Stimulated activated CD4-positive, alpha-beta T cell treated with anti-CD3 and anti-CD28 coated beads, Interleukin-15, amount 100 ng/mL, for 24 hours (primary cell): ENCODE data around the gene CNPY1.
A peak's percentile ranks its signal among the peaks of the same experiment; 100 is the strongest.

Source experiments
- DNase-seq: peaks from one replicate; pipeline ENCODE4 v3.0.0-alpha.2; 2020

The CNPY1 gene

DNA sequence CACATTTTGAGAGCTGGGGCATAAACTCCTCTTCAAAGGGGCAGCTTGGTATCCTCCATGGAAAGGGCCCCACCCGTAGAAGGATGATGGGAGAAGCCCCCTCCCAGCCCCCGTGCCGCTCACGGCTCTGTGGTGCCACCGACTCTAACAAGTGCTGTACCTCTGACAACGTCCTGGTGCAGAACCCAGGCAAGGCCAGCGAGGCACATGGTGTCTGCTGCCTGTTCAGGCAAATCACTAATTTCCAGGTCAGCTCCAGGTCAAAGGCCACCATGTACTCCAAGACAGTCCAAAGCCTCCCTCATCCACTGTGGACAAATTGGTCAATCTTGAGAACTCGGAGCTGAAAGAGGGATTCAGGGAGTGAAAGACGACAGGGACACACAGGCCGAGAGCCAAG is 11.4 kb upstream of the CNPY1 start:
- DNase-seq, result no peak

DNA sequence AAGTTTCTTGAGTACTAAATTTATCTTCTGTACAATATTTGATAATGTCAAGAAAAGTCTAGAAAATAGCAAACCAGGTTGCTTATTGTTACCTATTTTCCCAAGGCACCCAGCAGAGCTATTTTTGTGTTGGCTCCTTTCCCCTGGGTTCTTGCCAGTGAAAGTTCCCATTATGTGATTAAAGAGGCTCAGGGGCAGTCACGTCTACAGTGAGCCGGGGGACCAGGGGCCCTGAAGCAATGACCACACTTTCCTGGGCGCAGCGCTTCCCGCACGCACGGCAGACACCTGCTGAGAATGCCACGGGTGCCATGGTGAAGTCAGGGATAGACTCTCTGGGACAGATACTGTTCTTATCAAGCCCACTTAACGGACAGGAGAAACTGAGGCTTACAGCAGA is 10.4 kb upstream of the CNPY1 start:
- no peak for DNase-seq

DNA sequence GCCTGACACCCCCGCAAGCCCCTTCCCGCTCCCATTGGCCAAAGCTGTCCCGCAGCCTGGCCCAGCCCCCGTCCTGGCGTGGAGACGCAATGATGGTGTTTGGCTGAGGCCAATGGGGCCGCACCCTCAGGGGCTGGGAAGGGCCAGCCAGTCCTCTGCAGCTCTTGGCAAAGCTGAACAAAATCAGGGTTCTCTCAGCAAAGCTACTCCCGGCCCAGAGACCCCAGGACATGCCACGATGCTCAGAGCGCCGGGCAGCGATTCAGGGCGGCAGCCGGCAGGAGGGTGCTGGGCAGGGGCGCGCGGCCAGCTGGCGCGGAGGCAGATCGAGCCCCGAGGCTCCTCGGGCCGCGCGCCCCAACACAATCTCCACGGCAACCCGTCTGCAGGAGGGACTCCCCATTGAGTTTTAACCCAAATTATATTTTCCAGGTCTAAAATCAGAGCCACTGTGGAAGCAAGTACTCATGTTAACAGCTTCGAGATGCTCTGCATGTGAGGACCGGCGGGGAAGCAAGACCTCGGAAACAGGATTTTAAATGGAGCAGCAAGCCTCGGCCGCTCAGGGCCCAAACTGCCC is 8.8 kb upstream of the CNPY1 start:
- DNase-seq, result no peak

DNA sequence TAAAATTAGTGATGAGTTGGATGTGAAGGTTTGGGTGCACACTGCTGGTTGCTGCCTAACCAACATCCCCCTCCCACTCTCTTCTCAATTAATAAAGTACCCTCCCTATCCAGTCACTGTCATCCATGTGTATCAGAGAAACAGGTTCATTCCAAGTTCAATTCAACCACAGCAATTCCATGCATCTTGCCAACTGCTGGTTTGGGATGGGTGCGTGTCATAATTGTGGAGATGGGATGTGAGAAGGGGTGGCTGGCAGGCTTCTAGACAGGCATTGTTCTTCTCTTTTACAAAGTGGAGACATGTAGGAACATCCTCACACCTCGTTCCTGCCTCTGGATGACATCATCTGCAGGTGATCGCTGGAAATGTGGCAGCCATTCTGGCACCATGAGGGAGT is 7.5 kb upstream of the CNPY1 start:
- no peak for DNase-seq

DNA sequence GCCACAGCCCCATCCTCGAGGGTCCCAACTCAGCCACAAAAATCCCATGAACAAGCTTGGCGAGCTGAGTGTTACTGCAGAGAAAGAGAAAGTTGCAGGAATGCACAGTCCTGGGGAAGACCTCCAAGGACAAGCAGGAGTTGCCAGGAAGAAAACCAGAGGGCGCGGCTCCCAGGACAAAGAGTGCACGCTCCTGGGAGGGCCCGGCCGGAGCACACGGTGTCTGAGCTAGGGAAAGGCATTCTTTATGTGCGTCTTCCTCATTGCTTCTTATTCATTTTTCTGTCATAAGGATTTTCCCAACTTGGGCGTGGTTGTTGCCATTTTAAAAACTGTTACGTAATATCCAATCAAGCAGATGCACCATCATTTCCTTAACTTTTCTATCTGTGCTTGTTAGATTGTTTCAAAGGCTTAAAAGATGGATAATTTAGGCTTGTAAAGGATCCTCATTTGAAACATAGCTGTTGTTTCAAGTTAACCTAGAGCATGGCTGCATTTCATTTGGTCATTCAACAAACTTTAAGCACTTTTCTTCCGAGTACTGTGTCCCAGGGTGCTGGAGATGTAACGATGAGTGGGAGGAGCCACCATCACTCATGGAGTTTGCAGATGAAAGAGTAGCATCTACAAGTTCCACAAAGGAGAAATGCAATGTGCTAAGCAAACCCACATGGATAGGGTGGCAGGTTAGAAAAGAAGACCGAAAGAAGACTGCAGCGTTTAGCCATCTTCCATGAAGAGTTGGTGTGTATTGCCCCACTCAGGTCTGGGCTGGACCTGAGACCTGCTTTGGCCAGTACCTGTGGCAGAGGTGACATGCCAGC is 5.6 kb upstream of the CNPY1 start:
- no peak for DNase-seq

DNA sequence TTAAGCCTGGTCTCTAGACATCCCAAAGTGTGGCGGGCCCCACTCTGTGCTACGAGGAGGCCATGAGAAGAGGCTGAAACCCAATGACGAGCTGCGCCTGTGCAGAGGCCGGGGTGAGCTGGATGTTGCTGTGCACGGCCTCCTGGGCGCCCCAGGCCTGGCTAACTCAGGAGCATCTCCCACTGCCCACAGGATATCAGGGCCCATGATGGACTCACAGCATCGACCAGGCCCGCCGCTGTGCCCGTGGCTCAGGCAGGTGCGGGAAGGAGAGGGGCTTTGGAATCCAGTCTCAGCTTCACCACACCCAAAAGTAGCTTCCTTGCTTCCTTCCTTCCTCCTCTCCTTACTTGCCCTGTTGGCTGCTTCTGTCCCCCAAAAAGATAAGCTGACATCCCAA is 4.6 kb upstream of the CNPY1 start:
- no peak for DNase-seq

DNA sequence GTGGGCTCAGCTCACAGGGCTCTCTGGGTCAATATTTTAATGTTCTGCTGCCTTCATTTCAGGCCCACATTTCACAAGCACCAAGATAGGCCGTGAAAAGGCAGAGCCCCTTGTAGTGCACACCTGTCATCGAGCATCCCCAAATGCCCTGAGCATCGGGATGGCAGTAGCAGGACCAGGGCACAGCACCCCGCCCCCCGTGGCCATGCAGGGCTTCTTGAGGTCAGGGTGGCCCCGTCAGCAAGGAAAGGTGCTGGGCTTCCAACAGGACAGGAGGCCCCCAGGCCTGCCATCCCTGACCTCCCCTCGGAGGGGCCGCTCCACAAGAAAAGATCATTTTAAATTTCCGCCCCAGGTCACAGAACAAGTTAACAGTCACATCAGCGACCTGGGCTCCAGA is 2.9 kb upstream of the CNPY1 start:
- no peak for DNase-seq

DNA sequence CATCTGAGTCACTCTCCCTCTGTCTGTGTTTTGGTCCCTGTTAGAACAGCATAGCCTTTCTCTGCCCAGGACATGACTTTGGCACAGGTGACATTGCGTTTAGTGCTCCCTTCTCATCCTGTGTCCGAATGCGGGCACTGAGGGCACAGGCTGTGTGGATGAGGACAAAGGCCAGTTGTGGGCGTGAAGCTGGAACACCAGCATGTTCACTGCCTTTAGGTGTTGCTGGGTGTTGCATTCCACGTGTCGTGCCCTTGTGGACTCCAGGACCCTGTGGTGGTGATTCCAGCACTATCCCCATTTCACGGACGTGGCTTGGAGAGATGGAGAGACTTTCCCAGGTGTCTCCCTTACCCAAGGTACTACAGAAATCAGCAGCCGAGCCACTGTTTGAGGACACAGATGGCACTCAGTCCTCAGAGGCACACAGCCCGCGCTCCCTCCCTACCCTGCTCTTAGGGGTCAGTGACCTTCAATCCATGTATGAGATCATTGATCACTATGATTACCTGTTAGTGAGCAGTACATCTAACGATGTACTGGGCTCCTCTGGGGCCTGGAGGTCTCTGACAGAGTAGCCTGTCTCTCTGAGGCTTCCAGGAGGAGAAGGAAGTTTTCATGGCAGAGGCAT is 917 bp upstream of the CNPY1 start:
- DNase-seq, result no peak

DNA sequence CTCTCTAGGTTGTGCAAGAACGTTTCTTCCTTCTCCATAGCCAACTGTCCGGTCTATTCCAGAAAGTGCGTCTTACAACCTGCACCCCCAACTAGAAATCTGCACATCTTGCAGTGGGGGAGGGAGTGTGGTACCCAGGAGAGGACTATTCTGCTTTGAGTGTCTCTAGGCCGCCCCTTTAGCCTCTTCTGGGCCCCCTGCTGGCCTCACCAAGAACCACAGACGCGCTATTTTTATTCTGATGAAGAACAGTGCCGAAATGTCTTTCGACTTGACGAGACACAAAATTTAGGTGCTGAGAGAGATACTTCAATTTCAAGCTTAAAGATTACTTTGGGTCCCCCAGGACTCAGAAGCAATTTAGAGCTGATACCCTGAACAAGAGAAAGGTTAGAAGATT is 1.0 kb downstream of the CNPY1 start:
- DNase-seq, result no peak

DNA sequence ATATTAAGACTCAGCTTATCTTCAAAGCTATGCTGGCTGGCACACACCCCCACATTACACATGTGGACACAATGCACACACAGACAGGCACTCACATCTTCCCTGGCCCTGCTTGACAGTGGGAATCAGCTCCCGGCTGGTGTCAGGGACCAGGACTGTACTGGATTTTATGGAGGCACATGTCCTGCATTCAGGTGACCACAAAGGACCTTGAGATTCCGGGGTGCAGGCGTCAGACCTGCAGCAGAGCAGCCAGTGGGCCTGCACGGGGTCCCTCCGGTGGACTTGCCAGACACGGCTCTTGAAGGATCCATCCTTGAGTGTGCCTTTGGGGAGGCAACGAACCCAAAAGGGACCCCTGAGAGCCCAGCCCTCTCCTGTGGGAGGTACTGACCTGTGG is 1.9 kb downstream of the CNPY1 start:
- DNase-seq, result no peak

DNA sequence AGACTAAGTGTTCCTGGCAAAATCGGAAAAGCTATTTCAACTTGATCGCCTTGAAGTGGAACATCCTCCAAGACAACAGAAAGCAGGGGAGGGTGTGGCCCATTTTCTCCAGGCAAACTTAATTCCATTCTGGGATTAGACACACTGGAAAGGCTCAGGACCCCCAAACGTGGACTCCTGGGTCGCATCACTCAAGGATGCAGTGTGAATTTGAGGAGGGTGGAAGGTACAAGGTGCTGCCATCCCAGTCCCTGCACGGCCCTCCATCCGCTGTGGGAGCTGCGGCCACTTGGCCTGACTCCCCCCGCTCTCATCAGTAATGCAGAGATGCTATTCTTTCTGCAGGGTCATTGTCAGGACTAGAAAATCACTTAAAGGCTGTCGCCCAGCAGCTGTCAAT is 2.4 kb downstream of the CNPY1 start:
- DNase-seq, result no peak

DNA sequence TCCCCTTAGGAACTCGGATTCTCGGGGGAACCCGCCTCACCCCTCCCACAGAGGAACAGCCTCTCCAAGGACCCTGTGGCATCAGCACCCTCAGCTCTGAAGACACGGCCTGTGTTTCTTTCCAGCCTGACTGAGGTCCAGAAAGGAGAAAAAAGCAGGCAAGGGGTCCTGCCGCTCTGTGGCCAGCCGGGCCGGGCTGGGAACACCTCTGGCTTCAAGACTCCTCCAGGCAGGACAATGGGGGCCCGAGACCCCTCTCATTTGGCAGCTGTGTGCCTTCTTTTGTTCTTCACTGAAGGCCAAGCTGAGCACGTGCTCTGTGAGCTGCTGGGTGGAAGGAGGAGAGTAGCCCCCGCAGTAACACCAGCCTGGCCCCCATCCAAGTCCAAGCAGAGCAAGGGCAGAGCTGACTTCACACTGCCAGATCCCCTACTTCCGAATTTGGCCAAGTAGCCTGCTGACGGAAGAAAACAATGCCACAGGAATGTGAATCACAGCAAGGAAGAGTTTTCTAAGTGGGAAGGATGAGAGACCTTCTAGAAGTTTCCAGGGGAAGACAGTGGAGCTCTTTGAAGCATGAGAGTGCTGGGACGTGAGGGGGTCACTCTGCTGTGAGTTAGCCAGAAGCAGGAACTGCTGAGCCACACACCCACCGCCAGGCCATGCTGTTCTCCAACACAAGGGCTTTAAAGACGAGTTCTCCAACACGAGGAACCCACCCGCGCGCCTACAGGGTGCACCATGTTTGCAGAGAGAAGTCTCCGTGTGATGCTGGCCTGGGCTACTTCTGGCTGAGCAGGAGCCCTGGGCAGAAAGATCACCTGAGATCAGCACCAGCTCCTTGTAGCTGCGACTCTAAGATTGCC is 3.1 kb downstream of the CNPY1 start:
- DNase-seq, result no peak

DNA sequence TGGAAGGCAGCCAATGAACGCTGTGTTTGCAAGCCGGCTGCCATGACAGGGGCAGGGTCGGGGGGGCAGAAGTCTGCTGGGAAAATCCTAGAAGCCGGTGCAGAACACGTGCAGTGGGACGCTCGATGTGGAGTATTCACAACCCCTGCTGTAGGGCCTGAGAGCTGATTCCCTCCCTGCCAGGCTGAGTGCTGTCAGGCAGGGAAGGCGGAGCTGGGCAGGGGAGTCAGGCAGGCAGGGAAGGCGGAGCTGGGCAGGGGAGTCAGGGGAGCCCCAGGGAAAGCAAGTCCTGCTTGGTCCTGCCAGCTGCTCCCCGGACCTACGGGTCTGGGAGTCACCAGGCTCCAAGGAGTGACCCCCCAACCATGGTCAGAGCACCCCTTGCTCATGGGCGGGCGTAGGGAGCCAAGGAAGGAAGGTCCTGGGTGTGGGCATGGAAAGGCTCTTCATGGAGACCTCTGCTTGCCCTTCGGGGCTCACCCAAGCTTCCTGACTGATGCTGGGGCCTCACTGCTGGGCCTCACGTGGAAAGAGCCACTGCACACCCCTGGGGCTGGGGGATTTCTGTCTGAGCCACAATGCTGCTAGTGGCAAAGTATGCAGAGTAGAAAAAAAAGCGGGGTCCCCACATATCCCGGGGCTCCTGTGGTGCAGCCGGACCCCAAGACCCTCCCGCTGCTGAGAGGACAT is 4.2 kb downstream of the CNPY1 start:
- DNase-seq, result no peak

DNA sequence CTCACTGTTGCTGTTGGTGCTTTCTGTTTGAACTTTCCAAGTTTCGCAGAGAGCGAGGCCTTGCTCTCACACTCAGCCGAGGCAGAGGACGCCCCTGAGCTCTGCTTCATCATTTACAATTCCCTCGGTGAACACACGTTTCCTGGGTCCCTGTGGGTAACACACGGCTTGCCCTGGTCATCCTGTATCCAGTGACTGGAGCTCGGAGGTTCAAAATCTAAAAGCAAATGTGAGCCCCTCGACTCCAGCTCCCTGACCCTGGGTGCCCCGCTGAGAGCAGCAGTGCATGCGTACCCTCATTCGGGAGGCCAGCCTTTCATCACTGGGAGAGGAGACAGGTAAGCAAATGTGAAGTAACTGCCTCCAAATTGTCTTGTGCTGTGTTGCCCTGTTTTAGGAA is 5.8 kb downstream of the CNPY1 start:
- no peak for DNase-seq

DNA sequence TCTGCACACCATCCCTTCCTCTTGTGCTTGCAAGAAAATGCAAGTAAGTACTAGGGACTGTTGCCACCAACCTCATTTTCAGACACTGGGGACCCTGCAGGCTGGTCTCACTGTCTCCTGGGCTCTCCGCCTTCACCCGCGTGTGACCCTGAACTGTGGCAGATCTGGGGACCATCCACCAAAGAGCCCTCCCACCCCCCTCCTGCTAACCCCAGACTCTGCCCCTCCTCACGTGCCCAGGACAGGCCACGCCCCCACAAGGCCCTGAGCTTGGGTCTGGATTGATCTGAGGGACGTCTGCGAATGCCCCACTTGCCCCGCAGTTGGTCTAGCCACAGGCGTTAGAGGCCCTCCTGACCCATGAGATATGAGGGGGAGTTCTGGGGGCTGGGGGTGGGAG is 8.1 kb downstream of the CNPY1 start:
- DNase-seq, result no peak

DNA sequence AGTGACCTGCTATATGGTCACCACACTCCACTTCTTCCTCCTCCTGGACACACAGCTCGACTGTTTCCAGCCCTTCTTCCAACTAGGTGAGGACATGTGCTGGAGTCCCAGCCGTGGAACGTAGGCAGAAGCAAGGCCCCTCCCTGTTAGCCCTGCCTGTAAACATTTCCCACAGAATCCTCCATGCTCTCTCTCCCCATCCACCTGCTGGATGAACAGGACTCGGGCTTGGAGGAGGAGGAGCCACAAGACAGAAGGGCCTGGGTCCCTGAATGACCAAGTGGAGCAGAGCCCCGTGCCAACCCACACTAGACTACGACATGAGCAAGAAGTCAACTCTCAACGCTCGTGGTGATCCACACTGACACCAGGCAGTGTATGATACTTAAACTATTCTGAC is 9.9 kb downstream of the CNPY1 start:
- DNase-seq, result no peak

DNA sequence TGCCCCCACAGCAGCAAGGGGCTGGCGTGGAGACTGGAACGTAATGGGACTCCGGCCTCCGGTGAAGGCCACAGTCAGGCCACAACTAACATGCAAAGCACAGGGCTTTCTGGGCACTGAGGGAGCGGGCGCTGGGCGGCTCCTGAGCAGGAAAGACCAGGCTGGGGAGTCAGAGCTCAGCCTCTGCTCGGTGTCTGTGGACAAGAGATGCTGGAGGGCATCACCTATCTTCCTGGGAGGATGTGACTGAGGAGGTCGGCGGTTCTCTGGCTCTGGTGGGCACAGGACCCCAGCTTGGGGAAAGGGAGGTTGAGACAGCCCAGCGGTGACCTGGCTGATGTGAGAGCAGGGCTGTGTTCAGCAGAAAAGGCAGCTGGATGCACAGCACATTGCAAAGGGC is 11.7 kb downstream of the CNPY1 start:
- no peak for DNase-seq

DNA sequence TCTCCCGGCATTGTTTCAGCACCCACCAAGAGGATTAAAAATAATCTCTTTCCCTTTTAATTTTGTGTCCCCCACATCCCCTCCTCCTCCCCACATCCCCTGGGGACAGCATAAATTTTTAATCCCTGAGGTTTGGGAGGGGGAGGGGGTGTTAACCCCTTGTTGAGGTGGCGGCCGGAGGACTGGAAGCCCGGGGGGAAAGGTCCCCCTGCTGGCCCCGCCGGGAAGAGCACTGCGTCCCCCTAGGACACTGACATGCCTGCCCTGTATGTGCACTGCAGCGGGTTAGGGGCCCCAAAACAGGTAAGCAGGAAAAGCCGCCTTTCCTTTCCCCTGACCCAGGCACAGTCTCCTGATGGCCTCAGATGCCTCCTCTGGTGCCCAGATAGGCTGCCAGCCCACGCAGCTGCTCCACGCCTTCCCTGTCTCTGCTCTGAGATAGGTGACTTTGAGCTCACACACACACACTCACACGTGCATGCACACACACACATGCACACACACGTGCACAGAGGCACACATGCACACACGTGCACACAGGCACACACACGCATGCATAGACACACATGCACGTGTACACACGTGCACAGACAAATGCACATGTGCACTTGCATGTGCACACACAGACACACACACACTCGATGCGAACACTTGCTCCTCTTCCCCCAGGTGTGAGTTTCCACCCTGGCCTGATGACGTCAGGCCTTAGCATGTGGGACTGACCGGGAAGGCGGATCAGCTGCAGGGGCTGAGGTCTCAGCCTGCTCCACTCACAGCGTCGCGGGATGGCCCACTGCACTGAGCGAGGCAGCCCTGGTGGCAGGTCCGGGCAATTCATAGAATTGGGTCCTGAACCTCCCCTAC is 12.3 kb downstream of the CNPY1 start:
- DNase-seq, result peak; percentile 60

DNA sequence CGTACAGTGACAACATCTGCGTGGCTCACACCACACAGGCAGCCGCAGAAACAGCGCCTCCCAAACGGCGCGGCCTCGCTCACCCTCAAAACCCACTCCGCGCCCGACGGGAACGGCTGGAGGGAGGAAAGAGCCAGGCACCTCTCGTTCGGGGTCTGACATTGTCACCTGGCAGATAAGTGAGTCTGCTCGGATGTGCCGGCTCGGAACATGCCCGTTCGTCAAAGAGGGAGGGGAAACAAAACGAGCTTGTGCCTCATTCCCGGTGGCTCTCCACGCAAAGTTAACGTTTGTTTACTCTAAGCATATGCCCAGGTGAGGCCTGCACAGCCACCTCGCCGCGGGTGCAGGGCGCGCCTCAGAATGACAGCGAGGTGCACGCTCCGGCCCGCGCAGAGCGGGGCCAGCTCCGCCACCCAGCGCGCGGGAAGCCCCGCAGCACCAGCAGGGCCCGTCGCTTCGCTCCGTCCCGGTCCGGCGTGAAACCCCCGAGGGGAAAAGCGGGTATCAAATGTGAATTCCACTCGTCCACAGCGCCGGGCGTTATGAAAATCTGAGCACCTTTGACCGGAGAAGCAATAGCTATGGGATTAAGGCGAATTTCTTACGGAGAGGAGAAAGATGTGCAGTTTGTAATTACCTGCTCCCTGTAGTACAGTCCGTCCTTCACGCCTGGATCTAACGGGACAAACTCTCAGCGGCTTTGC is 13.1 kb downstream of the CNPY1 start:
- DNase-seq, result peak; percentile 19

DNA sequence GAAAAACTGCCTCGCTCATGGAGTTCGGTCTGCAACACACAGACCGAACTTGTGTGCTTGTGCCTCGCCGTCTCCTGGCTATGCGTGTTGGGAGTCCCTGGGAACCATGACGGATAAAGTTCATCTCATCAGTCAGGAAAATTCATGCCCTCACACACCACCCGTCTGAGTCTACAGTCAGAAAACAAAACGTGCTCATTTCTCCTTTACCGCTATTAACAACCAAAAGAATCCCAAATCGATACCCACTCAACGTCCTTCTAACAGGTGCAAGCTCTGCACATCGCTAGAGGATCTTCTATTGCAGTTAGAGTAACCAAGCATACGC is 13.6 kb downstream of the CNPY1 start:
- DNase-seq, result no peak

DNA sequence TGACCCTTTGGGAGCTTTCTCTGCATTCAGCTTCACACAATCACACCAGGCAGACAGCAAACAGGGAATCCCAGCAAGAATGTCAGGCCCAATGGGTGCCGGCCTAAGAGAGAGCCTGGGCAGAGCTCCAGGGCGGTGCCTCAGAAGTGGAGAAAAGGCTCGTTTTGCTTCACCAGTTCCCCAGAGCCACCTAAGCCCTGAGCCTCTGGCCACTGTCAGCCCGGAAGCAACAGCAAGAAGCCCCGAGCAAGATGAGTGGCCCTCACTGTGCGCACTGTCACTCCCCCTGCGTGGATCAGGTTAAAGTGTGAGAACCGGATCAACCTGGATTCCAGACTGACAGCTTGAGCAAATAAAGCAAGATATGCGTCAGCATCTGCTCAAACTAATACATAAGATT is 14.7 kb downstream of the CNPY1 start:
- DNase-seq, result no peak
